HUES64 (cell line): ENCODE measurements around the gene IQSEC2.

ENCODE experiments used
- H3K27ac ChIP-seq: 2 replicates; pipeline ENCODE4 v1.7.0; 2013; ENCODE audit warnings: low read depth, low read length, inconsistent platforms
- H3K27me3 ChIP-seq: 2 replicates; pipeline ENCODE4 v1.6.1; 2013; ENCODE audit warnings: mild to moderate bottlenecking, low read length; ENCODE audit not compliant: insufficient read depth
- H3K36me3 ChIP-seq: 2 replicates; pipeline ENCODE4 v1.6.1; 2013; ENCODE audit warnings: mild to moderate bottlenecking, low read length; ENCODE audit not compliant: insufficient read depth
- H3K4me1 ChIP-seq: 2 replicates; pipeline ENCODE4 v1.6.1; 2013; ENCODE audit warnings: mild to moderate bottlenecking, low read length, moderate library complexity; ENCODE audit not compliant: insufficient read depth
- H3K4me3 ChIP-seq: 2 replicates; pipeline ENCODE4 v1.5.1; 2013; ENCODE audit warnings: mild to moderate bottlenecking, low read length, moderate library complexity
- H3K9ac ChIP-seq: 2 replicates; pipeline ENCODE4 v1.6.1; 2013; ENCODE audit warnings: mild to moderate bottlenecking, low read depth, low read length
- H3K9me3 ChIP-seq: 2 replicates; pipeline ENCODE4 v1.6.1; 2013; ENCODE audit warnings: low read depth, low read length; ENCODE audit not compliant: insufficient read depth
- WGBS: fragments of 150-250, 120-280 bp; methylation state at CpG from one replicate; pipeline ENCODE4 v1.1.7; 2013; ENCODE audit warnings: missing lambda C conversion rate; 5-methylcytosine and 5-hydroxymethylcytosine counted together

The IQSEC2 gene

GRCh38 chrX:53300157-53300556 is 18.8 kb upstream of the IQSEC2 start:
- Histone ChIP-seq H3K4me1 (0 out of 2 replicates have a peak, but pooled peaks cover 5% of the 10 kb centered on the region), H3K27ac (no peak overlapping the region), H3K9ac (no peak overlapping the region), H3K27me3 (no peaks in the 10 kb centered on the region), H3K9me3 (no peaks in the 10 kb centered on the region), H3K36me3 (no peaks in the 10 kb centered on the region), H3K4me3 (no peak overlapping the region)
- 85% methylated on average over 3 of the region's 3 CpGs for WGBS

GRCh38 chrX:53294024-53294648 is 12.8 kb upstream of the IQSEC2 start:
- no peaks in the 10 kb centered on the region for H3K9me3 ChIP-seq
- no peaks in the 10 kb centered on the region for H3K27me3 ChIP-seq
- H3K4me3 ChIP-seq = no peak overlapping the region
- no peak overlapping the region for H3K27ac ChIP-seq
- H3K9ac ChIP-seq = no peak overlapping the region
- 90% methylated on average over 8 of the region's 8 CpGs for WGBS
- H3K4me1 ChIP-seq = peaks cover 5% of the 10 kb centered on the region; the same call in 1 of the 2 replicates
- H3K36me3 ChIP-seq = no peaks in the 10 kb centered on the region

GRCh38 chrX:53291596-53291995 is 10.2 kb upstream of the IQSEC2 start:
- H3K27me3 ChIP-seq = no peaks in the 10 kb centered on the region
- no peak overlapping the region for H3K4me3 ChIP-seq
- no peak overlapping the region for H3K27ac ChIP-seq
- H3K9ac ChIP-seq = no peak overlapping the region
- no peaks in the 10 kb centered on the region for H3K36me3 ChIP-seq
- peaks cover 8% of the 10 kb centered on the region; the same call in 1 of the 2 replicates for H3K4me1 ChIP-seq
- no peaks in the 10 kb centered on the region for H3K9me3 ChIP-seq
- WGBS = 90% methylated on average over 3 of the region's 3 CpGs

- H3K9me3 ChIP-seq = no peaks in the 10 kb centered on the region
- H3K27ac ChIP-seq = no peak overlapping the region
- H3K4me3 ChIP-seq = no peak overlapping the region
- no peak overlapping the region for H3K9ac ChIP-seq
- H3K36me3 ChIP-seq = no peaks in the 10 kb centered on the region
- no peaks in the 10 kb centered on the region for H3K27me3 ChIP-seq
- peaks cover 8% of the 10 kb centered on the region; the same call in 1 of the 2 replicates for H3K4me1 ChIP-seq
- WGBS = 92% methylated on average over 7 of the region's 7 CpGs
These were observed 9.2 kb upstream of the IQSEC2 start for GRCh38 chrX:53290441-53291041.

GRCh38 chrX:53288189-53288588 is 6.8 kb upstream of the IQSEC2 start:
- WGBS = 21% methylated on average over 7 of the region's 8 CpGs
- Histone ChIP-seq H3K27me3 (no peaks in the 10 kb centered on the region), H3K9ac (no peak overlapping the region), H3K4me1 (peaks cover 8% of the 10 kb centered on the region; the same call in 1 of the 2 replicates), H3K36me3 (no peaks in the 10 kb centered on the region), H3K27ac (no peak overlapping the region), H3K4me3 (no peak overlapping the region), H3K9me3 (no peaks in the 10 kb centered on the region)

- Histone ChIP-seq H3K9me3 (no peaks in the 10 kb centered on the region), H3K27me3 (no peaks in the 10 kb centered on the region), H3K36me3 (no peaks in the 10 kb centered on the region), H3K4me1 (peaks cover 8% of the 10 kb centered on the region; the same call in 1 of the 2 replicates), H3K9ac (no peak overlapping the region), H3K27ac (no peak overlapping the region), H3K4me3 (no peak overlapping the region)
- WGBS = 72% methylated on average over 9 of the region's 11 CpGs
These were observed 6.2 kb upstream of the IQSEC2 start for GRCh38 chrX:53287493-53288138.

- Histone ChIP-seq H3K27ac (no peak overlapping the region), H3K4me3 (no peak overlapping the region), H3K27me3 (no peaks in the 10 kb centered on the region), H3K36me3 (no peaks in the 10 kb centered on the region), H3K9me3 (no peaks in the 10 kb centered on the region), H3K9ac (no peak overlapping the region), H3K4me1 (peaks cover 14% of the 10 kb centered on the region; the same call in 1 of the 2 replicates)
- WGBS = 87% methylated on average over 3 of the region's 3 CpGs
These were observed 4.8 kb upstream of the IQSEC2 start for GRCh38 chrX:53286171-53286570.

GRCh38 chrX:53285591-53285990 is 4.2 kb upstream of the IQSEC2 start:
- H3K36me3 ChIP-seq = no peaks in the 10 kb centered on the region
- no peak overlapping the region for H3K27ac ChIP-seq
- no peak overlapping the region for H3K9ac ChIP-seq
- no peak overlapping the region for H3K4me3 ChIP-seq
- H3K4me1 ChIP-seq = peaks cover 17% of the 10 kb centered on the region; the same call in 1 of the 2 replicates
- no peaks in the 10 kb centered on the region for H3K9me3 ChIP-seq
- H3K27me3 ChIP-seq = no peaks in the 10 kb centered on the region
- 96% methylated on average over 3 of the region's 3 CpGs for WGBS

GRCh38 chrX:53284684-53285447 is 3.5 kb upstream of the IQSEC2 start:
- H3K4me3 ChIP-seq = no peak overlapping the region
- H3K27ac ChIP-seq = no peak overlapping the region
- no peaks in the 10 kb centered on the region for H3K9me3 ChIP-seq
- H3K36me3 ChIP-seq = no peaks in the 10 kb centered on the region
- peaks cover 17% of the 10 kb centered on the region; the same call in 1 of the 2 replicates for H3K4me1 ChIP-seq
- WGBS = 39% methylated on average over 8 of the region's 8 CpGs
- H3K9ac ChIP-seq = no peak overlapping the region
- no peaks in the 10 kb centered on the region for H3K27me3 ChIP-seq

- peaks cover 10% of the 10 kb centered on the region; the same call in 1 of the 2 replicates for H3K4me1 ChIP-seq
- no peaks in the 10 kb centered on the region for H3K36me3 ChIP-seq
- H3K4me3 ChIP-seq = no peak overlapping the region
- H3K9ac ChIP-seq = no peak overlapping the region
- no peak overlapping the region for H3K27ac ChIP-seq
- H3K9me3 ChIP-seq = no peaks in the 10 kb centered on the region
- WGBS = 75% methylated on average over 3 of the region's 3 CpGs
- H3K27me3 ChIP-seq = no peaks in the 10 kb centered on the region
These were observed 2.2 kb upstream of the IQSEC2 start for GRCh38 chrX:53283567-53283966.

GRCh38 chrX:53283099-53283498 is 1.7 kb upstream of the IQSEC2 start:
- Histone ChIP-seq H3K4me3 (no peak overlapping the region), H3K9ac (no peak overlapping the region), H3K27me3 (no peaks in the 10 kb centered on the region), H3K36me3 (no peaks in the 10 kb centered on the region), H3K4me1 (peaks cover 10% of the 10 kb centered on the region; the same call in 1 of the 2 replicates), H3K9me3 (no peaks in the 10 kb centered on the region), H3K27ac (no peak overlapping the region)
- WGBS = 95% methylated on average over 3 of the region's 3 CpGs
